Activated naive CD4-positive, alpha-beta T cell treated with Interleukin-2 at 50 U/mL for 16 hours (primary cell): ENCODE results near the gene SYNDIG1.

Experiments used
- DNase-seq: peaks from one replicate; pipeline ENCODE4 v3.0.0-alpha.2; 2020

Gene SYNDIG1

DNA sequence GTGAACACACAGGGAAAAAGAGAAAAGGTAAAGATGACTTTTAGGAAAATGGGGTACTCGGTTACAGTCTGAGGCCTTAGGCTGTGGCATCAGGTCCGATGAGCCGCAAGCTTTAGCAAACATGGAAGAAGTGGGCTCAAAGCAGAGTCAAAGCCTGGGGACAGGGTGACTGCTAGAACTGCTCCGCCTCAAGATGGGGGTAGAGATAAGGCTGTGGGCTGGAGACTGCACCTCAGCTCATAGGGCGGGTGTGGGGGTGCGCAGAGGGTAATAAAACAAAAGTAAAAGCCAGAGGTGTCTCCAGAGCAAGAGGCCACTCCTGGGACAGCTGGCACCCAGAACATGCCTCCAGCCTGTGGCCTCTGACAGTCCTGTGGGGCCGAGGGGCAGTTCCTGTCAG, 21.3 kb upstream of the SYNDIG1 start:
- no peak for DNase-seq

- DNase-seq: no peak
These were observed 20.3 kb upstream of the SYNDIG1 start for GRCh38 chr20:24449026-24449720.

- DNase-seq: no peak
These were observed 19.3 kb upstream of the SYNDIG1 start for GRCh38 chr20:24450177-24450576.

- DNase-seq: no peak
These were observed 18.6 kb upstream of the SYNDIG1 start for GRCh38 chr20:24450624-24451376.

GRCh38 chr20:24451428-24451827, 18.0 kb upstream of the SYNDIG1 start:
- no peak for DNase-seq

- no peak for DNase-seq
These were observed 17.4 kb upstream of the SYNDIG1 start for GRCh38 chr20:24452016-24452415.

GRCh38 chr20:24452498-24453127, 16.8 kb upstream of the SYNDIG1 start:
- DNase-seq: no peak

DNA sequence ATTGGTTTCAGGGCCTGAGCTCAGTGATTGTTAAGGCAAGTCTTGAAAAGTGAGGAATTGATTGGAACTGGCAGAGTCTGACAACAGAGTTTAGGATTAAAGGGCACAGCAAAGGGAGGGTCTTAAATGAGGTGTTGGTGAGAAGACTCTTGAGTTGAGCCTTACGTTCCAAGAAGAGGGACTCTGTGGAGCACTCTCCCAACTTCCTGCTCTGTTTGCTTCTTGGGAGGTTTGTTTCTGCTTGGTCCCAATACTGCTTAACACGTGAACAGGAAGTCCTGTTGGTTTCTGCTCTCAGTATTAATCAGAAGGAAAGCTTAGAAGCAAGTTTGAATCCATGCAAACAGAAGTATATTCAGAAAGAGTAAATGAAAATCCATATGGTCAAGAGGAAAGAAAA, 15.6 kb upstream of the SYNDIG1 start:
- no peak for DNase-seq

DNA sequence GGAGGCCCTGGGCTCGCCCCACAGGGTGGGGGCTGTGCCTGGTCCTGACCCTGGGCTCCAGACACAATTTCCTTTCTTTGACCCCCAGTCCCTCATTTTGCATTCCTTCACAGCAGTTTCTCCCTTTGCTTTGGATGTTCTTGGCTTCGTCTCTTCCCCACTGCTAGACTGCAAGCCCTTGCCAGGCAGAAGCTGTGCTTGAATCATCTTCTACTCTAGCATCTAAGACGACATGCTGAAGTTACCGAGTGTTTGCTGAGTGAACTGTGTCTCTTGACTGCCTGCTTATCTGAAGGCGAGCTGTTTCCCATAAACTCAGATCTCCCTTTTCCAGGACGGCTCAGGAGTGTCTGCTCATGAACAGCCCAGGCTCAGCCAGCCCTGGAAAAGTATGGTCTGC, 14.3 kb upstream of the SYNDIG1 start:
- no peak for DNase-seq

DNA sequence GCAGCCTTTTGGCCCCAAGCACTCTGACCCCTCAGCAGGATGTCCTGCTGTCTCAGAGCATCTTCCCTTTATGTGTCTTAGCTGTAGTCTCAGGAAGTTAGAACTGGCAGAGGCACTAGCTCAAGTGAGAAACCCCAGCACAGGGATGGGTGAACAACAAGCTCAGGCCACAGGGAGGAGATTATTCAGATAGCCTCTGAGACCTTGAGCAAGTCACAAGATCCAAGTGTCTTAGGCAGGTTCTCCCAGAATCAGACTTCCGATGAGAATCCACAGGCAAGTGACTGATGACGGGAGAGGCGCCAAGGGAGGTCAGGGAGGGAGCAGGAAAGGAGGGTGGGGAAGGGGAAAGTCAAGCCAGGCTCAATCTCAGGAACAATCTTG, 13.0 kb upstream of the SYNDIG1 start:
- DNase-seq: no peak

GRCh38 chr20:24458436-24458835, 11.0 kb upstream of the SYNDIG1 start:
- no peak for DNase-seq

GRCh38 chr20:24459733-24460132, 9.7 kb upstream of the SYNDIG1 start:
- DNase-seq: no peak

- DNase-seq: no peak
These were observed 8.7 kb upstream of the SYNDIG1 start for GRCh38 chr20:24460712-24461111.

DNA sequence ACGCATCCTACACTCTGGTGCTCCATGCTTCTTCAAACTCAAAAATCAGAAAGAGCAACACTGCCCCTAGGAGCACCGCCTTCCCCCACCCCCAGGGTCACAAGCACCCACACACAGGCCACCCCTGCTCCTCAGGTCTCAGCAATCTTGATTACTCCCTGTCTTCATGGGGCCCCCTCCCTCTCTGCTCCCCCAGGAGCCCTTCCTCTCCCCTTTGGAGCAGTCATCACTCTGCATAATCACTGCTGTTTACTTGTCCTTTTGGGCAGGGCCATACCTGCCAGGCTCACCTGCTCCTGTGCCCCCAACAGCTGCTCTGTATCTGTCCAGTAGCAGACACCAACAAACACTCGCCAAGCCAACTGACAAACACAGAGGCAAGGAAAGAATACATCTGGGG, 7.6 kb upstream of the SYNDIG1 start:
- DNase-seq: no peak

- no peak for DNase-seq
These were observed 6.9 kb upstream of the SYNDIG1 start for GRCh38 chr20:24462460-24463010.

DNA sequence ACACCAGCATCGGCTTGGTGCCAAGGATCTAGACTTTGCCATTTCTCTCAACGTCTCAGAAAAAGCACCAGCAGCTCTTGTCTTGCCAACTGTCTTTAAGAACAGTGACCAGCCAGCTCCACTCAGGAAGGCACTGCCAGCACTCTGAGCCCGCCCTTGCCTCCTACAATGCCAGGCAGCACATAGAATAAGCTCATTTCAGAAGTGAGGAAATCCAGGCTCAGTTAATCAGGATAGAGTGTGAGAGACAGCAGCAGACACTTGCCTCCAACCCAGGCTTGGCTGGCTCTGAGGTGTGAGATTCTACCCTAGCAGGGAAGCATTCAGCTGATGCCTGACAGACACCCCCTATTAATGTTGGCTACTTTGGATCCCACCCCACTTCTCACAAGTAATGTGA, 4.3 kb upstream of the SYNDIG1 start:
- DNase-seq: no peak

DNA sequence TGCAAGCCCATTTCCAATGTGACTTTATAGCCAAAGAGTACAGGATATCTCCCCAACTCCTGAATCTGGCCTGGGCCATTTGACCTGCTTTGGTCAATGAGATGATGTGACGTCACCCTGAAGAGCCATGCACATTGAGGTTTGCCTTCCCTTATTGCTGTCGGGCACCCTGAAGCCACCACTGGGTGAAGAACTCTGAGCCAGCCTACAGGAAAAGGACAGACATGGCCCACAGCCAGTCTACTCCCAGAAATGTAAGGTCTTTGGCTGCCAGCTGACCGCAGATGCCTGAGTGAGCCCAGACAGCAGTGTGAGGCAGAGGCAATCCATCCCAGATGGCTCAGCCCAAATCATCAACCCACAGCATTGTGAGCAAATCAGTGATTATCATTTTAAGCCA, 3.7 kb upstream of the SYNDIG1 start:
- no peak for DNase-seq

DNA sequence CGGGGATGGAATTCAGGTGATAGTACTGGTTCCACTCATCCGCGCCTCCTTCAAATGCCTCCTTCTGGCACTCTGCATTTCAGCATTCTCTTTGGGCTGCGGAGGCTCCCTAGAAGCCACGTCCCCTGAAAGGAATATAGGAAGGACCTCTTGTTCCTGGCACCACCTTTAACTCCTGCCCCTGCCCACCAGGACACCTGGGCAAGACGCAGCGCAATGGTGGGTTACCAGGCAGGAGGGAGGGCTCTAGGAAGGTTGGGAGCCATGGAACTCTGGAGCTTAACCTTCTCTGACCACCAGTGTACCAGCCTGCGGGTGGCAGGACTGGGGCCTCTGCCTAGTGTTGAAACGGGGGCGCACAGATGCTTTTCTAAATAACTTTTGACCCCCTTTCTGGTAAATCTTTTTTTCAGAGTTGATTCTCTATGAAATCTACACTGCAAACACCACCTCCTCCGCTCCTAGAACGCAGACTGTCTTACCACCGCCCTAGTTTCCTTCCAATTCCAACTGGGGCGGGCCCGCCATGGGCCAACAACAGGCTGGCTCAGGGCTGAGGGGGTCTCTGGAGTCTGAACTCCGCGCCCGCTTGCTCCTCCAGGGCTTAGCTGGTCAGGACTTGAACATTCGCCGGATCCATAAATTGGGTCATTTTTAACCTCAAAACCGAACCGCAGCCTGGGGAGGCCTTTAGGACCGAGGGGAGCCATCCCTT, 871 bp upstream of the SYNDIG1 start:
- no peak for DNase-seq

DNA sequence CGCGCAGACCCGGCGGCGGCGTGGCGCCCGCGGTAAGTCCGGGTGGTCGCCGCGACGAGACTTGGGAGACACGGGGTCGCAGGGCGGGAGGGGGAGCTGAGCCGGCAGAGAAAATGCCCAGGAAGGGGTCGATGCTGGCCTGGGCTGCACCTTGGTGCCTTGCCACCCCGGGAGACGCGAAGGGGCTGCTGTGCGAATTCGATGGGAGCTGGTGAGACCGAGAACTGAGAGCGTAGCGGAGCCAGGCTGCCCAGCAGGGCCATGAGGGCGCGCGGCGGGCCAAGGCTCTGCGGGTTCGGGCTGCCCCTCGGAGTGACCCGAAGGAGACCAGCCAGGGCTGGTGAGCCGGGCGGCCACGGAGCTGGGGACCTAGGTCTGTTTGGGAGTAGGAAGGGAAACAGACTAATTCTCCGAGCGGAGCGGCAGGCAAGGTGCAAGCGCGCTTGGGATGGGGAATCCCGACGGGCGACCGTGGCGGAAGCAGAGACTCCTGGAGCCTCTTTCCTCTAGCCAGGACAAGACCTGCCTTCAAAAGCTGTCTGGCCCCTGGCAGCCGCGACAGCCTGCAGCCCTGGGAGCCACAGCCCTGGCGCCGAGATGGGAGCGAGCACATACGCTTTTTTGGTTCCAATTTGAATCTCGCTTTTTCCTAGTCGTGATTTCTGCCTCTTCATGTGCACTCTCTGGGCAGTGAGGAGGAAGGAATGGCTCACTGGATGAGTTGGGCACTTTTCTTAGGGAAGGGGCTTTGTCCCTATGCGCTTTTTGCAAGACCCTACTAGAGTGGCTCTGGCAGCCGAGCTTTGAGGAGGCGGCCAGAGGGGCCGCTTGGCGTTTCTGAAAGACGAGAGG, 691 bp downstream of the SYNDIG1 start:
- no peak for DNase-seq

DNA sequence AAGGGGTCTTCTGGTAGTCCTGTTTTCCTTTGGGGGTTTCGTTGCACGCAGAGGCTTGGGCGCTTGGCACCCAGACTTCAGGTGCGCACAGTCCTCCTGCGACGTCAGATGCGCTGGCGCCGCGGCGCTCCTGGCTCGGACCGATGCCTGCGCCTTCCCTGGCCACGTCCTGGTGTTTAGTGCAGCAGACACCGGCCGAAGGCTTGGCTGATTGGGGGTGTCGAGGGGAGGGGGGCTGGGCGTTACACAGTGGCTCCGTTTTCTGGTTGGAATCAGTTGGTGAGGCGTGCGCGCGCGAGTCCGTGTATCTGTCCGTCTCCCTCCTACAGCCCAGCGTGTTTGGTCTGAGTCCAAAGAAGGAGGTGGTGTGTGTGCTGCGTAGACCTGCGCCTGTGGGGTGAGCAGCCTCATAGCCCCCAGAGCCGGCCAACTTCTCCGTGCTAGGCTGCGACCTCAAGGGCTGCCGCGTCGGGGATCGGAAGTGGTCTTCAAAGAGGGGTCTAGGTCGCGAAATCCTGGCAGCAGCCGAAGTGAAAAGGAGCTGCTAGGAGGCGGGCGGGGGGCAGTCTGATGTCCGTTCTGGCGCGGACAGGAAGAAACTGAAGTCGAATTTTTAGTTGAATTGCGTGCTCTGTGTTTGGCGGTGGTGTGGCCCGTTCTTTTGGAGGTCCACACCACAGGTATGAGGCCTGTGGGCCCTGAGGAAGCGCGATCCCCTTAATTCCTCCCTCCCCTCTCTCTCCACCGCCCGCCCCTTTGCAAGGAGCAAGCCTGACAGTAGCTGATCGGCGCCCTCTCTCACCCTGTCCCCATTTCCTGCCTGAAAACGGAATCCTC, 1.5 kb downstream of the SYNDIG1 start:
- DNase-seq: no peak

DNA sequence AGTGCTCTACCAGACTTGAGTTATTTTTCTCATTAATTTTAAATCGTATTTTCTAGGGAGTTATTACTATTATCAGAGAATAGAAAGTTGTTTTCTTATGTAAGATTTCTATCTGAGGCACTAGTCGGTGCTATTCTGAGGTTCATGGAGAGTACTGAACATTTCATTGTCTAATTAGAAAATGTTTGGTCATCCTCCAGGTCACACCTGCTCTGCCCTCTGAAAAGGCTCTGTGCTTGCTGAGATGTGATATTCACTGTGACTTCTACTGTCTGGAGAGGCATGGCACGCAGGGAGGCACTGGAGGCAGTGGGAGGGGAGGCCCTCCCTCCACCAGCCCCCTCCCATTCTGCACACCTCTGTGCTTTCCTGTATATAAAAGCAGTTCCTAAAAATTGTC, 3.0 kb downstream of the SYNDIG1 start:
- DNase-seq: no peak
